ENCODE results near the gene PELI2.

- TF ChIP-seq CTCF (IDR thresholded peaks at IDR 0.05; ENCODE audit: low read length) (no peak), EZH2 (optimal IDR thresholded peaks at IDR 0.05; ENCODE audit: low read depth, low read length) (no peak), EZH2phosphoT487 (IDR thresholded peaks at IDR 0.05; ENCODE audit: low read length) (no peak)
Observed at GRCh38 chr14:56168007-56168616, 49.9 kb downstream of the PELI2 start.
